Peyer's patch (tissue), 4 donors: ENCODE measurements around the gene ATP5PB. TPM values are rescaled to one million over a fixed set of nuclear protein-coding genes. Genes with fewer than 3 reads are reported as not detected.

Experiments
- DNase-seq, 3 donors: peaks; one replicate each; pipeline ENCODE4 v3.0.0-alpha.2; 2017 to 2019
- H3K27ac ChIP-seq, 4 donors: fragments of 200-600 bp; sonication (generic); one replicate each; pipeline ENCODE4 v1.5.1; 2016 to 2019
- H3K27me3 ChIP-seq, 2 donors: fragments of 200-600 bp; sonication (generic); one replicate each; pipeline ENCODE4 v1.5.1; 2019
- H3K36me3 ChIP-seq, 3 donors: fragments of 200-600 bp; sonication (generic); one replicate each; pipeline ENCODE4 v1.5.1; 2016 to 2019
- H3K4me1 ChIP-seq, 4 donors: fragments of 200-600 bp; sonication (generic); one replicate each; pipeline ENCODE4 v1.5.1; 2016 to 2019
- H3K4me3 ChIP-seq, 4 donors: fragments of 200-600 bp; sonication (generic); 1 replicate in 3 of 4; 2 replicates in 1 of 4; pipeline ENCODE4 v1.5.1; 2016 to 2019; ENCODE audit warnings: mild to moderate bottlenecking in 1 of 4
- H3K9me3 ChIP-seq, 4 donors: fragments of 200-600 bp; sonication (generic); one replicate each; pipeline ENCODE4 v1.5.1; 2016 to 2019; ENCODE audit warnings: mild to moderate bottlenecking in 1 of 4
- CTCF ChIP-seq, 6 experiments: fragments of 450-650 bp in 4 of 6; fragments of 200-600 bp in 2 of 6; sonication (generic) in 1 of 6; IDR thresholded peaks; one replicate each; pipeline ENCODE4 v1.5.1; 2017 to 2019; ENCODE audit warnings: antibody characterized with exemption in 6 of 6, mild to moderate bottlenecking in 3 of 6, moderate library complexity in 1 of 6
- POLR2A ChIP-seq, 2 donors: fragments of 450-650 bp; IDR thresholded peaks; one replicate each; pipeline ENCODE4 v1.5.1; 2017; ENCODE audit warnings: antibody characterized with exemption in 2 of 2, mild to moderate bottlenecking in 2 of 2, moderate library complexity in 2 of 2
- total RNA-seq, 4 donors: library from RNA; depleted of rRNA; stranded (reverse); fragments of >200 nt; gene quantifications; one replicate each; pipeline ENCODE4 v1.1.0, GENCODE V29; 2016

The ATP5PB gene
- total RNA-seq, 4 donors from 2014 or later = 86.6 to 271 (median 136) TPM

- Histone ChIP-seq H3K4me1 (no peaks in the 10 kb centered on the region), H3K9me3 (no peaks in the 10 kb centered on the region), H3K4me3 (no peak overlapping the region), H3K27ac (peak overlapping the region in 2 of 4 donors; percentile 30 to 56), H3K36me3 (no peaks in the 10 kb centered on the region), H3K27me3 (no peaks in the 10 kb centered on the region)
- TF ChIP-seq CTCF (IDR thresholded peaks at IDR 0.05) (no peak), POLR2A (IDR thresholded peaks at IDR 0.05) (no peak)
- DNase-seq = no peak
These were observed 41.0 kb downstream of the ATP5PB start for GRCh38 chr1:111490220-111490619.

GRCh38 chr1:111491070-111491469 lies 41.8 kb downstream of the ATP5PB start:
- no peak overlapping the region for H3K4me3 ChIP-seq
- H3K9me3 ChIP-seq = no peaks in the 10 kb centered on the region
- H3K36me3 ChIP-seq = no peaks in the 10 kb centered on the region
- H3K27ac ChIP-seq = peak overlapping the region in 3 of 4 donors; percentile 10 to 56 (median 30)
- H3K27me3 ChIP-seq = no peaks in the 10 kb centered on the region
- no peak for DNase-seq
- no peak for TF ChIP-seq CTCF (IDR thresholded peaks at IDR 0.05)
- no peak for TF ChIP-seq POLR2A (IDR thresholded peaks at IDR 0.05)
- no peaks in the 10 kb centered on the region for H3K4me1 ChIP-seq

GRCh38 chr1:111496398-111496797 lies 47.1 kb downstream of the ATP5PB start:
- no peak for TF ChIP-seq POLR2A (IDR thresholded peaks at IDR 0.05)
- TF ChIP-seq CTCF (IDR thresholded peaks at IDR 0.05) = no peak
- Histone ChIP-seq H3K9me3 (no peaks in the 10 kb centered on the region), H3K27ac (no peak overlapping the region), H3K27me3 (no peaks in the 10 kb centered on the region), H3K4me3 (no peak overlapping the region), H3K36me3 (no peaks in the 10 kb centered on the region), H3K4me1 (no peaks in the 10 kb centered on the region)
- DNase-seq = no peak

GRCh38 chr1:111497592-111497991 lies 48.3 kb downstream of the ATP5PB start:
- no peaks in the 10 kb centered on the region for H3K36me3 ChIP-seq
- H3K4me3 ChIP-seq = no peak overlapping the region
- TF ChIP-seq CTCF (IDR thresholded peaks at IDR 0.05) = no peak
- TF ChIP-seq POLR2A (IDR thresholded peaks at IDR 0.05) = no peak
- no peaks in the 10 kb centered on the region for H3K4me1 ChIP-seq
- H3K9me3 ChIP-seq = no peaks in the 10 kb centered on the region
- no peaks in the 10 kb centered on the region for H3K27me3 ChIP-seq
- DNase-seq = no peak
- no peak overlapping the region for H3K27ac ChIP-seq

- TF ChIP-seq CTCF (IDR thresholded peaks at IDR 0.05) (no peak), POLR2A (IDR thresholded peaks at IDR 0.05) (no peak)
These were observed 49.9 kb downstream of the ATP5PB start for GRCh38 chr1:111499026-111499785.

More at GRCh38 chr1:111499026-111499785, 49.9 kb downstream of the ATP5PB start:
- H3K4me1 ChIP-seq = peaks cover 0 to 12% (median 3%) of the 10 kb centered on the region in 4 donors
- H3K27ac ChIP-seq = no peak overlapping the region
- DNase-seq = no peak
- no peak overlapping the region for H3K4me3 ChIP-seq
- H3K27me3 ChIP-seq = no peaks in the 10 kb centered on the region
- H3K36me3 ChIP-seq = no peaks in the 10 kb centered on the region
- no peaks in the 10 kb centered on the region for H3K9me3 ChIP-seq
